DMS53 treated with DMSO at 0.1 percent for 48 hours (cell line): ENCODE results near the gene SLCO1B1.
"Not testable (repeated sequence)": the region's sequence is repeated elsewhere in the genome, so short reads cannot be mapped to it uniquely, and the experiment has no call there.

ENCODE experiments used
- DNase-seq: peaks from one replicate; lab custom pipeline; 2025; ENCODE audit not compliant: unreplicated experiment; lab: John Stamatoyannopoulos, UW

The SLCO1B1 gene

GRCh38 chr12:21130998-21131397 is at the start of gene SLCO1B1:
TSS of gene SLCO1B1 (plus strand) at chr12:21131194. CDS start at chr12:21141575, 10,381 bp downstream.
- no peak for DNase-seq

- not testable (repeated sequence) for DNase-seq
These were observed 46.2 kb upstream of the SLCO1B1 start for GRCh38 chr12:21084753-21085152.

GRCh38 chr12:21111732-21112131 is 19.3 kb upstream of the SLCO1B1 start:
- no peak for DNase-seq

GRCh38 chr12:21113266-21113665 is 17.7 kb upstream of the SLCO1B1 start:
- DNase-seq = no peak

GRCh38 chr12:21117995-21118394 is 13.0 kb upstream of the SLCO1B1 start:
- no peak for DNase-seq

GRCh38 chr12:21118760-21119159 is 12.2 kb upstream of the SLCO1B1 start:
- DNase-seq = no peak

GRCh38 chr12:21129351-21129750 is 1.6 kb upstream of the SLCO1B1 start:
- DNase-seq = no peak

DNA sequence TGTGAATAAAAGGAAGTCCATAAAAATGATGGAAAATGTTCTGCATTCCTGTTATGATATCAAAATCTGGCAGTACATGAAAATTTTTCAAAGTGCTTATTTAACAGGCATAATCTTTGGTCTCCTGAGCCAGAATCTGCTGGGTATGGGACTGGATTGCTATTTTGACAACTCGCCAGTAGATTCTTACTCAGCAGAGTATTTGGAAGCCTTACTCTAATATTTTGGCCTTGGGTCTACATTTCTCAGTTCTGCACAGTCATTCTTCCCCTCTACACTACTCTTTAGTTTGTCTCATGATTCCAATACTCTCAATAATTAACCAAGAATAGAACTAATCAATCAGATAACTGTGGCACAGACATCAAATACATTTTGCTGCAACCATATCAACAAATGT is 1.1 kb upstream of the SLCO1B1 start:
- DNase-seq = no peak

DNA sequence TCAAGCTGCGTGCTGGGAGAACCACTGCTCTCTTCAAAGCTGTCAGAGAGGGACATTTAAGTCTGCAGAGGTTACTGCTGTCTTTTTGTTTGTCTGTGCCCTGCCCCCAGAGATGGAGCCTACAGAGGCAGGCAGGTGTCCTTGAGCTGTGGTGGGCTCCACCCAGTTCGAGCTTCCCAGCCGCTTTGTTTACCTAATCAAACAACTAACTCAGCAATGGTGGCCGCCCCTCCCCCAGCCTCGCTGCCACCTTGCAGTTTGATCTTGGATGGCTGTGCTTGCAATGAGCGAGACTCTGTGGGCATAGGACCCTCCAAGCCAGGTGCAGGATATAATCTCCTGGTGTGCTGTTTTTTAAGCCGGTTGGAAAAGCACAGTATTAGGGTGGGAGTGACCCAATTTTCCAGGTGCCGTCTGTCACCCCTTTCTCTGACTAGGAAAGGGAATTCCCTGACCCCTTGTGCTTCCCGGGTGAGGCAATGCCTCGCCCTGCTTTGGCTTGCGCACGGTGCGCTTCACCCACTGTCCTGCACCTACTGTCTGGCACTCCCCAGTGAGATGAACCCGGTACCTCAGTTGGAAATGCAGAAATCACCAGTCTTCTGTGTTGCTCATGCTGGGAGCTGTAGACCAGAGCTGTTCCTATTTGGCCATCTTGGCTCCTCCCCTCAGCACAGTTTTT is 6.5 kb downstream of the SLCO1B1 start:
- DNase-seq = not testable (repeated sequence)

DNA sequence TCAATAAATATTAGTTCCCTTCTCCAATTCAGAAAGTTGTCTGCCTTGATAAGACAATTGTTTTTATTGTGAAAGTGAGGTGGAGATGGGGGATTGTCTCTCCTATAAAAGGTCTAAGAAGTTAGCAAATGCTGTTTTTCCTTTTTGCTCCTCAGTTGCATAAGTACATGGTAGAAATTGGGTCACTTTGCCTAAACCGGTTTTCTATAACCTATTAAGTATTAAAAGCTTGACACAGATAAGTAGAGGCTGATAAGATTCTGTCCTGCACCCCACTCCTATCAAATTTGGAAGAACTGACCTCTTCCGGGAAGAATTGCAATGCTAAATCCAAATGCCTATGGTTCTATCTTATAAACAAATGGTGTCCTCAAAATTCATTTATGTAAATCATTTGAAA is 7.0 kb downstream of the SLCO1B1 start:
- DNase-seq = no peak

DNA sequence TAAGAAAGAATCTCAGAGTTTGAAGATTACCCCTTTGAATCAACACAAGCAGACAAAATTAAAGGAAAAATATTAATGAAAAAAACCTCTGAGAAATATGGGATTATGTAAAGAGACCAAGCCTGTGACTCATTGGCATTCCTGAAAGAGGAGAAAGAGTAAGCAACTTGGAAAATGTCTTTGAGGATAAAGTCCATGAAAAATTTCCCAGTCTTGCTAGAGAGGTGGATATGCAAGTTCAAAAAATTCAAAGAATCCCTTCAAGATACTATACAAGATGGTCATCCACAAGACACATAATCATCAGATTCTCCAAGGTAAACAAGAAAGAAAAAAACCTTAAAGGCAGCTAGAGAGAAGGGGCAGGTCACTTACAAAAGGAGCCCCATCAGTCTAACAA is 13.3 kb downstream of the SLCO1B1 start:
- DNase-seq = no peak

DNA sequence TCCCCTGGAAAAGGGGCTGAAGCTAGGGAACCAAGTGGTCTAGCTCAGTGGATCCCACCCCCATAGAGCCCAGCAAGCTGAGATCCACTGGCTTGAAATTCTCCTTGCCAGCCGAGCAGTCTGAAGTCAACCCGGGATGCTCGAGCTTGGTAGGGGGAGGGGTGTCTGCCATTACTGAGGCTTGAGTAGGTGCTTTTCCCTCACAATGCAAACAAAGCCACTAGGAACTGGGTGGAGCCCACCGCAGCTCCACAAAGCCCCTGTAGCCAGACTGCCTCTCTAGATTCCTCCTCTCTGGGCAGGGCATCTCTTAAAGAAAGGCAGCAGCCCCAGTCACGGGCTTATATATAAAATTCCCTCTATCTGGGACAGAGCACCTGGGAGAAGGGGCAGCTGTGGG is 18.9 kb downstream of the SLCO1B1 start:
- not testable (repeated sequence) for DNase-seq

- DNase-seq = no peak
These were observed 20.2 kb downstream of the SLCO1B1 start for GRCh38 chr12:21151184-21151583.

GRCh38 chr12:21155522-21156351 is 24.7 kb downstream of the SLCO1B1 start:
- DNase-seq = no peak

- no peak for DNase-seq
These were observed 34.1 kb downstream of the SLCO1B1 start for GRCh38 chr12:21165048-21165447.

GRCh38 chr12:21169878-21170472 is 39.0 kb downstream of the SLCO1B1 start:
- peak; percentile 77 for DNase-seq

DNA sequence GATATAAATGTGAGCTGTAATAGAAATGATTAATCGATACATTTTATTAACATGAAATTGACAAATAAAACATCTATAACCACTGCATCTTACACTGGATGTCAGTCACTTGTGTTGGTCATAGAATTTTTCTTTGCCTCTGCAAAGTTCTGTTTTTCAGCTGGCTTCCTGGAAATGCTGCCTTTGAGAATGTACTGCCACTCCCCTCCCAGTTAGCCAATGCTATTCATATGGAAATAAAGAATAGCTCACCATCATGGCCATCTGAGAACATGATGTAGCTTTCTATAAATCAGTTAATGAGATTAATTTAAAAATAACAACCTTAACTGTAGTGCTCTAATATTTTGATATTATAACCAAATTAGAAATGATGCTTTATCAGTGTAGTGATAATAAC is 41.1 kb downstream of the SLCO1B1 start:
- DNase-seq = no peak

GRCh38 chr12:21183721-21184275 is 52.8 kb downstream of the SLCO1B1 start:
- no peak for DNase-seq

DNA sequence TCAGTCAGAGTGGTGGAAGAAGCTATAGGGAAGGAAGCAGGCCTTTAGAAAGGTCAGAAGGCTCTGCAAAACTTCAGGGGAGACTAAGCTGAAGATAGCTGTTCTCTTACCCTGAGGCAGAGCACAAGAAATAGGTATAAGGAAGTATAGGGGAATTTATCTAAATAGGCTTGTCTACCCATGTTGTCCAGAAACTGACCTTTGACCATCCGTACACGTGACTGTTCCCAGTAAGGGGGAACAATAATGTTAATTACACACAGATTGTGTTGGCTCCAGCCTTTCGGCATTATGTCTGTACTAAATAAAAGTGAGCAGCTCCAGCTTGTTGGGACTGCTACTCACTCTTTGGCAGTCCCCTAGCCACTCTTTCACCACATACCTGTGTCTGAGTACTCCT is 59.0 kb downstream of the SLCO1B1 start:
- no peak for DNase-seq

- peak; percentile 62 for DNase-seq
These were observed 83.4 kb downstream of the SLCO1B1 start for GRCh38 chr12:21214433-21214832.

DNA sequence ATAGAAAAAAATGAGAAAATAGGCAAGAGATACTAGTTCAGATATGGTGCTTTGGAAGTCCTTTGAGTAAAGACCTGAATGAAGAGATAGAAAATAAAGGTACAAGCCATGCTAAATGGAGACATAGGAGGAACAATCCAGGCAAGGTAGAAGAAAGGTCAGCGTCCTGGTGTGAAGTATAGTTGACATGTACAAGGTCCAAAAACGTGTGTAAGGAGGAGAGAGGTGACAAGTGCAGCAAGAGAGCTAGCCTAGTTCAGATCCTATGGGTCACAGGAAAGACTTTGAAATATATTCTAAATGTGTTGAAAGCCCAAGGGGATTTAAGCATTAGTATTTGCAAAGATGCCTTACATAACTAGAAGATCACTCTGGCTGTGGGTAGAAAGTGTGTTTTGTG is 88.2 kb downstream of the SLCO1B1 start:
- no peak for DNase-seq

GRCh38 chr12:21220266-21220665 is 89.3 kb downstream of the SLCO1B1 start:
- DNase-seq = no peak
